ENCODE measurements around the gene TEX14.
A peak's percentile ranks its signal among the peaks of the same experiment; 100 is the strongest.

Gene TEX14

GRCh38 chr17:58517928-58518609 is 173.8 kb downstream of the TEX14 start:
- DNase-seq, result peak; percentile 100

GRCh38 chr17:58517378-58517927 is 174.4 kb downstream of the TEX14 start:
- no peak for DNase-seq

- DNase-seq, result no peak
Observed at GRCh38 chr17:58516644-58517377, 175.0 kb downstream of the TEX14 start.

- DNase-seq, result no peak
Observed at GRCh38 chr17:58515286-58515685, 176.6 kb downstream of the TEX14 start.

- no peak for DNase-seq
Observed at GRCh38 chr17:58514770-58515157, 177.1 kb downstream of the TEX14 start.

- DNase-seq, result peak; percentile 76
Observed at GRCh38 chr17:58513965-58514769, 177.7 kb downstream of the TEX14 start, which contains the start of gene MTMR4. Gene MTMR4 (minus strand): TSS chr17:58514638. CDS start chr17:58514407, 231 bp downstream.

- peak; percentile 24 for DNase-seq
Observed at GRCh38 chr17:58513267-58513964, 178.4 kb downstream of the TEX14 start.

- DNase-seq, result no peak
Observed at GRCh38 chr17:58510075-58510474, 181.8 kb downstream of the TEX14 start.

- no peak for DNase-seq
Observed at GRCh38 chr17:58508341-58509067, 183.3 kb downstream of the TEX14 start.

- no peak for DNase-seq
Observed at GRCh38 chr17:58507123-58507634, 184.7 kb downstream of the TEX14 start.

Data from stimulated activated CD4-positive, alpha-beta T cell treated with anti-CD3 and anti-CD28 coated beads, Interleukin-4, amount 100 ng/mL, for 24 hours (primary cell).